GM19455 (cell line): ENCODE measurements around the gene LRBA.
"Not testable (repeated sequence)": the region's sequence is repeated elsewhere in the genome, so short reads cannot be mapped to it uniquely, and the experiment has no call there.

Source experiments
- ATAC-seq: cut with Tn5 transposase; IDR thresholded peaks from one replicate; pipeline ENCODE4 v1.9.1; 2021; ENCODE audit not compliant: unreplicated experiment

LRBA gene

GRCh38 chr4:150683775-150684350 lies 331.2 kb downstream of the LRBA start:
- ATAC-seq = no peak

- ATAC-seq = no peak
Measured at GRCh38 chr4:150682126-150682525, 333.0 kb downstream of the LRBA start.

- no peak for ATAC-seq
Measured at GRCh38 chr4:150681063-150681462, 334.0 kb downstream of the LRBA start.

- no peak for ATAC-seq
Measured at GRCh38 chr4:150680651-150681050, 334.4 kb downstream of the LRBA start.

- ATAC-seq = no peak
Measured at GRCh38 chr4:150679765-150680343, 335.2 kb downstream of the LRBA start.

GRCh38 chr4:150679018-150679764 lies 335.9 kb downstream of the LRBA start:
- no peak for ATAC-seq

- ATAC-seq = no peak
Measured at GRCh38 chr4:150673793-150674192, 341.3 kb downstream of the LRBA start.

GRCh38 chr4:150668824-150669223 lies 346.3 kb downstream of the LRBA start:
- no peak for ATAC-seq

GRCh38 chr4:150664935-150665334 lies 350.1 kb downstream of the LRBA start:
- ATAC-seq = no peak

- no peak for ATAC-seq
Measured at GRCh38 chr4:150662686-150663085, 352.4 kb downstream of the LRBA start.

- ATAC-seq = not testable (repeated sequence)
Measured at GRCh38 chr4:150661551-150661950, 353.5 kb downstream of the LRBA start.

- ATAC-seq = not testable (repeated sequence)
Measured at GRCh38 chr4:150658258-150658657, 356.8 kb downstream of the LRBA start.

- no peak for ATAC-seq
Measured at GRCh38 chr4:150656891-150657290, 358.2 kb downstream of the LRBA start.

GRCh38 chr4:150650751-150651150 lies 364.3 kb downstream of the LRBA start:
- ATAC-seq = no peak

GRCh38 chr4:150648123-150648522 lies 367.0 kb downstream of the LRBA start:
- ATAC-seq = no peak

GRCh38 chr4:150647008-150647407 lies 368.1 kb downstream of the LRBA start:
- ATAC-seq = no peak

- no peak for ATAC-seq
Measured at GRCh38 chr4:150641612-150642011, 373.5 kb downstream of the LRBA start.

- ATAC-seq = no peak
Measured at GRCh38 chr4:150632639-150633038, 382.4 kb downstream of the LRBA start.

GRCh38 chr4:150628073-150628472 lies 387.0 kb downstream of the LRBA start:
- no peak for ATAC-seq

- no peak for ATAC-seq
Measured at GRCh38 chr4:150625033-150625432, 390.1 kb downstream of the LRBA start.

- no peak for ATAC-seq
Measured at GRCh38 chr4:150624055-150624454, 391.0 kb downstream of the LRBA start.

GRCh38 chr4:150619042-150619441 lies 396.0 kb downstream of the LRBA start:
- no peak for ATAC-seq
